Heart left ventricle (tissue), 13 donors: ENCODE results near the gene COLEC11.

ENCODE experiments used
- CTCF ChIP-seq, 12 donors: fragments of 200-600 bp; sonication (generic) in 4 of 12; IDR thresholded peaks; one replicate each; pipeline versions ENCODE4 v1.5.0 to v1.8.0; 2018 to 2022; ENCODE audit warnings: antibody characterized with exemption in 12 of 12, mild to moderate bottlenecking in 5 of 12
- POLR2A ChIP-seq, 2 donors: fragments of 450-650 bp; IDR thresholded peaks; one replicate each; pipeline ENCODE4 v1.6.1; 2017; ENCODE audit warnings: antibody characterized with exemption in 2 of 2, mild to moderate bottlenecking in 2 of 2, moderate library complexity in 2 of 2
- donor health status: ischemic (EF 13 %, LVEDD 7.1; RV severe dilation, severe dysfunction).
- donor health status: DM: no; HTN: yes; CAD: no.
- donor health status: DM: no; HTN: no; CAD: no.
- donor health status: ischemic (EF 25% LVEDD 6.9; RV normal size, moderate dysfunction).
- donor health status: ischemic (EF 25% LVEDD 5.7; RV mildly dilated, moderate dysfunction).
- donor health status: ischemic (EF 35%, LVEDD 5.7; RV mildly dilated, moderate dysfunction).
- donor health status: nonischemic (EF 11% LVEDD 7.7; RV severe dilation, severe dysfunction).
- donor health status: DM: yes; HTN: yes; CAD: no.
- donor health status: PGD.
- donor health status: ischemic (EF 29% LVEDD 5.4; RV normal size, mild dysfunction).
- donor health status: nonischemic (EF 23%, LVEDD 6.1; RV moderate dilation, normal function).

GRCh38 chr2:3680548-3681345 lies 85.8 kb downstream of the COLEC11 start:
- TF ChIP-seq POLR2A (IDR thresholded peaks at IDR 0.05) (no peak), CTCF (IDR thresholded peaks at IDR 0.05) (no peak)
